Gastrocnemius medialis (tissue), 4 donors: ENCODE results near the gene FLNB. TPM values are rescaled to one million over a fixed set of nuclear protein-coding genes. Genes with fewer than 3 reads are reported as not detected.

Source experiments
- ATAC-seq, 2 donors: fragments of 150-250 bp; one replicate each; pipeline ENCODE4 v1.9.1; 2016
- DNase-seq, 2 donors: peaks; one replicate each; pipeline ENCODE4 v3.0.0-alpha.2; 2019
- H3K27ac ChIP-seq, 4 donors: fragments of 200-600 bp; sonication (generic); 1 replicate in 1 of 4; 2 replicates in 3 of 4; pipeline ENCODE4 v1.5.1; 2016 to 2018; ENCODE audit warnings: mild to moderate bottlenecking in 2 of 4, moderate library complexity in 1 of 4
- H3K27me3 ChIP-seq, 3 donors: fragments of 200-600 bp; sonication (generic) in 2 of 3; 1 replicate in 1 of 3; 2 replicates in 2 of 3; pipeline versions ENCODE4 v1.5.1 to v1.6.0; 2016 to 2019; ENCODE audit warnings: mild to moderate bottlenecking in 1 of 3, moderate library complexity in 1 of 3
- H3K36me3 ChIP-seq, 2 donors: fragments of 200-600 bp; sonication (generic) in 1 of 2; one replicate each; pipeline ENCODE4 v1.5.1; 2017 to 2018
- H3K4me1 ChIP-seq, 2 donors: fragments of 200-600 bp; sonication (generic) in 1 of 2; one replicate each; pipeline ENCODE4 v1.5.1; 2016 to 2017; ENCODE audit warnings: mild to moderate bottlenecking in 2 of 2
- H3K4me3 ChIP-seq, 4 donors: fragments of 200-600 bp; sonication (generic) in 3 of 4; 1 replicate in 1 of 4; 2 replicates in 3 of 4; pipeline ENCODE4 v1.5.1; 2016 to 2019; ENCODE audit warnings: mild to moderate bottlenecking in 2 of 4
- H3K9me3 ChIP-seq, 3 donors: fragments of 200-600 bp; sonication (generic) in 2 of 3; 1 replicate in 1 of 3; 2 replicates in 2 of 3; pipeline ENCODE4 v1.5.1; 2016 to 2019
- CTCF ChIP-seq, 5 experiments: fragments of 450-650 bp in 3 of 5; fragments of 200-600 bp in 2 of 5; sonication (generic) in 2 of 5; IDR thresholded peaks in 4 of 5; conservative IDR thresholded peaks in 1 of 5; 1 replicate in 4 of 5; 2 replicates in 1 of 5; pipeline ENCODE4 v1.5.1; 2016 to 2019; ENCODE audit warnings: antibody characterized with exemption in 5 of 5, mild to moderate bottlenecking in 3 of 5, moderate library complexity in 3 of 5
- POLR2A ChIP-seq, 2 donors: fragments of 450-650 bp; IDR thresholded peaks; one replicate each; pipeline ENCODE4 v1.6.1; 2017; ENCODE audit warnings: antibody characterized with exemption in 2 of 2, mild to moderate bottlenecking in 2 of 2, moderate library complexity in 2 of 2
- in situ Hi-C, 4 donors: fragments of 200-750 bp; cut with MboI; loops; one replicate each; pipeline versions ENCODE4 v1.15.0 to v1.8.0; 2017; ENCODE audit warnings: low sequenced_read_pairs in 4 of 4
- intact Hi-C: fragments of 100-400 bp; cut with DNase I; formaldehyde crosslinking; loops from one replicate; pipeline ENCODE4 v1.15.1; 2023; ENCODE audit warnings: low total_unique reads
- total RNA-seq, 4 donors: library from RNA; depleted of rRNA; stranded (reverse); fragments of >200 nt; gene quantifications; one replicate each; pipeline versions ENCODE4 v1.1.0 to v1.2.3, GENCODE V29; 2016

Gene FLNB
- total RNA-seq, 4 donors from 2014 or later, result 10.9 to 21.5 (median 12.0) TPM

GRCh38 chr3:58101499-58102389 lies 93.5 kb downstream of the FLNB start:
- no peak for ATAC-seq
- TF ChIP-seq CTCF (IDR thresholded peaks at IDR 0.05 in 4 of 5, conservative IDR thresholded peaks at IDR 0.05 in 1 of 5), result no peak
- no peak for TF ChIP-seq POLR2A (IDR thresholded peaks at IDR 0.05)
- Histone ChIP-seq H3K27ac (no peak overlapping the region), H3K4me3 (no peak overlapping the region), H3K27me3 (no peaks in the 10 kb centered on the region), H3K4me1 (peaks cover 0 to 3% of the 10 kb centered on the region in 2 donors), H3K36me3 (no peaks in the 10 kb centered on the region), H3K9me3 (no peaks in the 10 kb centered on the region)
- in situ Hi-C loops (no loop called here), intact Hi-C loops (no loop called here)
- no peak for DNase-seq

GRCh38 chr3:58102390-58102750 lies 94.1 kb downstream of the FLNB start:
- in situ Hi-C loops, result no loop called here
- no peaks in the 10 kb centered on the region for H3K36me3 ChIP-seq
- ATAC-seq (no peak), DNase-seq (no peak)
- H3K4me3 ChIP-seq, result no peak overlapping the region
- H3K9me3 ChIP-seq, result no peaks in the 10 kb centered on the region
- no peak for TF ChIP-seq CTCF (IDR thresholded peaks at IDR 0.05 in 4 of 5, conservative IDR thresholded peaks at IDR 0.05 in 1 of 5)
- no peak for TF ChIP-seq POLR2A (IDR thresholded peaks at IDR 0.05)
- intact Hi-C loops, result no loop called here
- no peaks in the 10 kb centered on the region for H3K27me3 ChIP-seq
- H3K27ac ChIP-seq, result no peak overlapping the region
- peaks cover 0 to 3% of the 10 kb centered on the region in 2 donors for H3K4me1 ChIP-seq

- no peaks in the 10 kb centered on the region for H3K9me3 ChIP-seq
- no peak overlapping the region for H3K4me3 ChIP-seq
- H3K27me3 ChIP-seq, result no peaks in the 10 kb centered on the region
- no peak for DNase-seq
- no peaks in the 10 kb centered on the region for H3K36me3 ChIP-seq
- in situ Hi-C loops, result no loop called here
- H3K27ac ChIP-seq, result no peak overlapping the region
- H3K4me1 ChIP-seq, result peaks cover 0 to 3% of the 10 kb centered on the region in 2 donors
- ATAC-seq, result no peak
- intact Hi-C loops, result no loop called here
- TF ChIP-seq CTCF (IDR thresholded peaks at IDR 0.05 in 4 of 5, conservative IDR thresholded peaks at IDR 0.05 in 1 of 5) (no peak), POLR2A (IDR thresholded peaks at IDR 0.05) (no peak)
Observed at GRCh38 chr3:58102976-58103451, 94.8 kb downstream of the FLNB start.

- no peak for ATAC-seq
- no peak for DNase-seq
- in situ Hi-C loops (no loop called here), intact Hi-C loops (no loop called here)
- Histone ChIP-seq H3K4me3 (no peak overlapping the region), H3K4me1 (peaks cover 0 to 3% of the 10 kb centered on the region in 2 donors), H3K27me3 (no peaks in the 10 kb centered on the region), H3K27ac (no peak overlapping the region), H3K9me3 (no peaks in the 10 kb centered on the region), H3K36me3 (no peaks in the 10 kb centered on the region)
- no peak for TF ChIP-seq CTCF (IDR thresholded peaks at IDR 0.05 in 4 of 5, conservative IDR thresholded peaks at IDR 0.05 in 1 of 5)
- TF ChIP-seq POLR2A (IDR thresholded peaks at IDR 0.05), result no peak
Observed at GRCh38 chr3:58104151-58104550, 95.9 kb downstream of the FLNB start.
